Tibial nerve (tissue), 4 donors: ENCODE measurements around the gene ZNF181. TPM values are rescaled to one million over a fixed set of nuclear protein-coding genes. Genes with fewer than 3 reads are reported as not detected.
A peak's percentile ranks its signal among the peaks of the same experiment; 100 is the strongest.

Source experiments
- DNase-seq, 2 donors: peaks; one replicate each; pipeline ENCODE4 v3.0.0-alpha.2; 2019; ENCODE audit warnings: low spot score in 2 of 2
- H3K27ac ChIP-seq, 4 donors: fragments of 200-600 bp; sonication (generic) in 3 of 4; one replicate each; pipeline ENCODE4 v1.5.1; 2017 to 2019; ENCODE audit warnings: mild to moderate bottlenecking in 1 of 4
- H3K27me3 ChIP-seq, 2 donors: fragments of 200-600 bp; sonication (generic) in 1 of 2; one replicate each; pipeline versions ENCODE4 v1.5.1 to v1.6.0; 2017 to 2019
- H3K36me3 ChIP-seq, 3 donors: fragments of 200-600 bp; sonication (generic); one replicate each; pipeline ENCODE4 v1.5.1; 2018 to 2019
- H3K4me1 ChIP-seq, 4 donors: fragments of 200-600 bp; sonication (generic) in 3 of 4; one replicate each; pipeline ENCODE4 v1.5.1; 2017 to 2019
- H3K4me3 ChIP-seq, 4 donors: fragments of 200-600 bp; sonication (generic) in 3 of 4; one replicate each; pipeline ENCODE4 v1.5.1; 2017 to 2019; ENCODE audit warnings: mild to moderate bottlenecking in 1 of 4, moderate library complexity in 1 of 4
- H3K9me3 ChIP-seq, 4 donors: fragments of 200-600 bp; sonication (generic) in 3 of 4; one replicate each; pipeline ENCODE4 v1.5.1; 2017 to 2019
- EP300 ChIP-seq, 2 donors: sonication (generic); formaldehyde crosslinking; IDR thresholded peaks; one replicate each; pipeline ENCODE4 v1.6.1; 2017; ENCODE audit warnings: antibody characterized with exemption in 2 of 2, mild to moderate bottlenecking in 1 of 2
- POLR2A ChIP-seq, 2 donors: fragments of 450-650 bp; IDR thresholded peaks; one replicate each; pipeline ENCODE4 v1.6.1; 2017; ENCODE audit warnings: antibody characterized with exemption in 2 of 2, mild to moderate bottlenecking in 2 of 2, moderate library complexity in 2 of 2
- WGBS, 2 donors: methylation state at CpG; one replicate each; pipeline ENCODE4 v1.1.5; 2018; 5-methylcytosine and 5-hydroxymethylcytosine counted together
- total RNA-seq, 4 donors: library from RNA; depleted of rRNA; stranded (reverse); fragments of >200 nt; gene quantifications; one replicate each; pipeline ENCODE4 v1.1.0, GENCODE V29; 2016
- TF ChIP-seq, protein P1 (sequence below), 5 experiments: fragments of 200-600 bp in 3 of 5; fragments of 450-650 bp in 2 of 5; sonication (generic) in 3 of 5; IDR thresholded peaks; one replicate each; pipeline ENCODE4 v1.5.1; 2016 to 2019; ENCODE audit warnings: antibody characterized with exemption in 5 of 5, mild to moderate bottlenecking in 3 of 5, moderate library complexity in 2 of 5

The ZNF181 gene
- total RNA-seq, 4 donors from 2014 or later = 16.8 to 47.2 (median 27.0) TPM

DNA sequence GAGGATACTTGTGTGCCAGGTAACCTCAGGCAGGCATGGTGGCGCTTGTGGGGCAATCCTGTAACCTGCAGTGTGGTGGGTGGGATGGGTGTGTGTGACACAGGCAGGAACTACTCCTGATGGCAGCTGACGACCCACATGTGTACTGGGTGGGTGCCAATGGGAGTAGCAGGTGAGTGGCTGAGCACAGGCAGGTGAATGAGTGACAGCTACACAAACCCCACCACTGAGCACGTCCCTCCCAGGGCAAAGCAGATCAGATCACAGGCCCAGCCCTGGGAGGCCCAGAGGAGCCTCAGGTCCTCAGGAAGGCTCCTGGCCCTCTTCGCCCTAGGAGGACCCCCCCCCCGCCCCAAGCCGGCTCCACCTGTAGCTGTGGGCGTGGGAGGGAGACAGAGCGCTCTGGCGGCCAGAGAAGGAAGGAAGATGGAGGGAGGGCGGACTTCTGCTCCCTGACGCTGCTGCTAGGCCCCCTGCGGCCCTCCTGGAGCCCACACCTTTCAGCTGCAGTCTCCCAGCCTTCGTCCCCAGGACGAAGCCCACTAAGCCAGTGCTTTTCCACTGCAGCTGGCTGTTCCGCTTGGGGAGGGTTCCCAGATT, 1.3 kb upstream of the ZNF181 start:
- TF ChIP-seq, protein P1, sequence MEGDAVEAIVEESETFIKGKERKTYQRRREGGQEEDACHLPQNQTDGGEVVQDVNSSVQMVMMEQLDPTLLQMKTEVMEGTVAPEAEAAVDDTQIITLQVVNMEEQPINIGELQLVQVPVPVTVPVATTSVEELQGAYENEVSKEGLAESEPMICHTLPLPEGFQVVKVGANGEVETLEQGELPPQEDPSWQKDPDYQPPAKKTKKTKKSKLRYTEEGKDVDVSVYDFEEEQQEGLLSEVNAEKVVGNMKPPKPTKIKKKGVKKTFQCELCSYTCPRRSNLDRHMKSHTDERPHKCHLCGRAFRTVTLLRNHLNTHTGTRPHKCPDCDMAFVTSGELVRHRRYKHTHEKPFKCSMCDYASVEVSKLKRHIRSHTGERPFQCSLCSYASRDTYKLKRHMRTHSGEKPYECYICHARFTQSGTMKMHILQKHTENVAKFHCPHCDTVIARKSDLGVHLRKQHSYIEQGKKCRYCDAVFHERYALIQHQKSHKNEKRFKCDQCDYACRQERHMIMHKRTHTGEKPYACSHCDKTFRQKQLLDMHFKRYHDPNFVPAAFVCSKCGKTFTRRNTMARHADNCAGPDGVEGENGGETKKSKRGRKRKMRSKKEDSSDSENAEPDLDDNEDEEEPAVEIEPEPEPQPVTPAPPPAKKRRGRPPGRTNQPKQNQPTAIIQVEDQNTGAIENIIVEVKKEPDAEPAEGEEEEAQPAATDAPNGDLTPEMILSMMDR (IDR thresholded peaks at IDR 0.05) = no peak
- TF ChIP-seq EP300 (IDR thresholded peaks at IDR 0.05) = no peak
- TF ChIP-seq POLR2A (IDR thresholded peaks at IDR 0.05) = no peak
- H3K9me3 ChIP-seq = peaks cover 0 to 17% (median under 1%) of the 10 kb centered on the region in 4 donors
- no peaks in the 10 kb centered on the region for H3K27me3 ChIP-seq
- peak overlapping the region; percentile 80 to 93 (median 88) for H3K4me3 ChIP-seq
- H3K4me1 ChIP-seq = peaks cover 0 to 29% (median 19%) of the 10 kb centered on the region in 4 donors
- peaks cover 0 to 26% (median 0%) of the 10 kb centered on the region in 3 donors for H3K36me3 ChIP-seq
- H3K27ac ChIP-seq = peak overlapping the region; percentile 87 to 99 (median 98)
- DNase-seq = no peak
- WGBS, 2 donors = 51 to 58% methylated on average over 10 to 14 of the region's 15 CpGs

DNA sequence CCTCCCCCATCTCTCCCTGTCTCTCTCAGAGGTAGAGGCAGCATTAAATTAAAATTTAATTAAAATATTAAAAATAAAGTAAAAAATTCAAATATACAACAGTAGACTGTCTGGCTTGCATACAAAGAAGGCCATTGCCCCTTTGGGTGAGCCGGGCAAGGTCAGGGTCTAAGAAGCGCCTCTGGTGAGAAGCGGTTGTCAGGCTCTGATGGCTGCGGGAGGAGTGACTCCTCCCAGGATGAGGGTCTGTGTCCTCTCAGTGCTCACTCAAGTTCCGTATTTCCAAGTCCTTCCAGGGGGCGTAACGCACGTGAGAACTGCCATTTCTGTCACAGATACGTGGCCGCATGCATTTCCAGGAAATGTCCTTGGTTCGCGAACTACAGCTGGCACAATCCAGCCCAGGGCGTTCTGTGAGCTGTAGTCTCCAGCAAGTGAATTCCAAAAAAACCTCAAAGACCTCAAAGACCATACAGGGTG, 737 bp upstream of the ZNF181 start:
- H3K9me3 ChIP-seq = peaks cover 0 to 23% (median 3%) of the 10 kb centered on the region in 4 donors
- peaks cover 0 to 29% (median 19%) of the 10 kb centered on the region in 4 donors for H3K4me1 ChIP-seq
- no peak for TF ChIP-seq POLR2A (IDR thresholded peaks at IDR 0.05)
- no peak for TF ChIP-seq EP300 (IDR thresholded peaks at IDR 0.05)
- TF ChIP-seq, protein P1 (IDR thresholded peaks at IDR 0.05) = peak in 1 of 5 experiments; percentile 16
- WGBS, 2 donors = 1 to 2% methylated on average over 13 of the region's 13 CpGs
- peaks cover 0 to 32% (median 0%) of the 10 kb centered on the region in 3 donors for H3K36me3 ChIP-seq
- H3K27ac ChIP-seq = peak overlapping the region; percentile 87 to 99 (median 98)
- DNase-seq = peak; percentile 16 to 61
- no peaks in the 10 kb centered on the region for H3K27me3 ChIP-seq
- peak overlapping the region; percentile 80 to 93 (median 88) for H3K4me3 ChIP-seq

DNA sequence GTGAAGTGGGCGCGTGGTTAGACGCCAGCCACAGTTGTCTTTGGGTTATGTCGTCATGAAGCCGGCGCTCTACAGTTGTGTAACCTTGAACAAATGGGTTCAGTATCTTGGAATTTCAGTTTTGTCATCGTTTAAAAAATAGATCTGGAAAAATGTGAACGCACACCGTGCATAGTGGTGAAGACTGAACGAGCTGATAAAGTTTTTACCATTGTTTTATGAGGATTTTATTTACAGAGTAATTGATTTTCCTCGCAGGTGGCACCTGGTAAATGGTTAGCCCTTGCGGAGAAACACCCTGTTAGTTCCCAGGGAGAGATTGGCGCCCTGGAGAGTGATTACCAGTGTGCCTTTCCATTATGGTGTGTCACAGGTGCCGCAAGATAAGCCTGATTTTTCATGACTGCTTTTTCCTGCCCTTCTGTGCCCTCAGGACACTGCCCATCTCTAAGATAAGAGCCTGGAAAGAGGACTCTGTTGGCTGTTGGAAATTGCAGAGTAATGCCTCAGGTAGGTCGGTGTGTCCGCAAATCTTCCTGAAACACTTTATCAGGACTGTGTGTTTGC, 577 bp downstream of the ZNF181 start:
- Histone ChIP-seq H3K9me3 (peaks cover 0 to 36% (median 8%) of the 10 kb centered on the region in 4 donors), H3K27me3 (no peaks in the 10 kb centered on the region), H3K27ac (peak overlapping the region; percentile 87 to 99 (median 98)), H3K4me1 (peaks cover 0 to 29% (median 19%) of the 10 kb centered on the region in 4 donors), H3K36me3 (peaks cover 4 to 45% (median 9%) of the 10 kb centered on the region in 3 donors), H3K4me3 (peak overlapping the region; percentile 80 to 93 (median 88))
- WGBS, 2 donors = 14 to 16% methylated on average over 16 of the region's 16 CpGs
- DNase-seq = peak in 1 of 2 donors; percentile 61
- TF ChIP-seq POLR2A (IDR thresholded peaks at IDR 0.05) = no peak
- TF ChIP-seq, protein P1 (IDR thresholded peaks at IDR 0.05) = no peak

DNA sequence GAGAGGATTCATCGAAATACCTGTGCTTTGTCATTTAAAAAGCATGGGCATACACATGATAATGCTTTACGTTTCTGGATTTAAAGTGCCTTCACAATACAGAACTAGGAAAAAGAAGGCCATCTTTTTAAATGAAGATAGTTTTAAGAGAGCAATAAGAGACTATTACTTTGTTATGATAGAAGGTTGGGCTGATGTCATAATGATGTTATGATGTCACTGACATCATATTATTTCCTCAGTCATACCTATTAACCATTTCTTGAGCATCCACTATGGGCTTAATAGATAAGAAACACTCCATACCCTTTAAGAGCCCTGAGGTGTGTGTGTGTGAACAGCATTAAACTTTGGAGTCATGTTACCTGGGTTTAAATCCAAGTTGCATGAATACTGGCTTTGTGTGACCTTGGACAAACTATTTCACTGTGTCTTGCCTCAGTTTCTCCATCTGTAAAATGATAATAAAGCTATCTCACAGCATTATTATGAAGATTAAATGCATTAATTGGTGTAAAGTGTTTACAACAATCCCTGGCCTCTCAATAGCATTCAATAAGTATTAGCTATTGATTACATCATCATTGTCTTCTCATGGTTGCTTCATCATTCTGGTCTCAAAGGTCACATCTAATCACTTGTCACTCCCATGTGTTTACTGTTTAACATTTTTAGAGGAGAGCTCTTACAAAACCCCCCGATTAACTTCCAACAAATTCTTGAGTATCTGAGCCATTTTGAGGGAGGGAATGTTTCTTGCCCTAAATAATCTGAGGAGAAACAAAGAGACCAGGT, 11.1 kb downstream of the ZNF181 start:
- WGBS, 2 donors = 93 to 94% methylated on average over 3 of the region's 3 CpGs
- H3K36me3 ChIP-seq = peaks cover 0 to 99% (median 9%) of the 10 kb centered on the region in 3 donors

More for the DNA sequence above, 11.1 kb downstream of the ZNF181 start:
- Histone ChIP-seq H3K4me3 (no peak overlapping the region), H3K4me1 (no peaks in the 10 kb centered on the region), H3K9me3 (peaks cover 10 to 100% (median 39%) of the 10 kb centered on the region in 4 donors), H3K27me3 (no peaks in the 10 kb centered on the region), H3K27ac (no peak overlapping the region)
- DNase-seq = no peak
- TF ChIP-seq, protein P1 (IDR thresholded peaks at IDR 0.05) = no peak
- TF ChIP-seq EP300 (IDR thresholded peaks at IDR 0.05) = no peak
- no peak for TF ChIP-seq POLR2A (IDR thresholded peaks at IDR 0.05)
